HCT116 (cell line): ENCODE results near the gene CTNNAL1. TPM values are rescaled to one million over a fixed set of nuclear protein-coding genes. Genes with fewer than 3 reads are reported as not detected.

Experiments used
- ATAC-seq: fragments of 200-7000 bp; cut with Tn5 transposase; 2 replicates; pipeline ENCODE4 v1.9.1; 2020; ENCODE audit warnings: mild to moderate bottlenecking, moderate library complexity
- BruUV-seq: library from RNA; stranded (reverse); fragments of 400-500 nt; replicated peaks from 2 replicates; lab custom pipeline; 2021; lab: Mats Ljungman, UMichigan
- CTCF ChIA-PET: fragments of 300-600 bp; sonication (Branson Sonifier 250); formaldehyde crosslinking; loops from one replicate; lab custom pipeline; 2021; ENCODE audit warnings: antibody characterized with exemption; lab: Charles Lee
- POLR2A ChIA-PET: fragments of 300-600, 350-600 bp; sonication (Branson Sonifier 250); formaldehyde crosslinking; loops from one replicate; lab custom pipeline; 2021; ENCODE audit warnings: antibody characterized with exemption; lab: Charles Lee
- RAD21 ChIA-PET, 2 experiments: fragments of 300-600 bp; sonication (Branson Sonifier 250); formaldehyde crosslinking; loops; one replicate each; lab custom pipeline; 2023; ENCODE audit warnings: low total read pairs in 2 of 2; ENCODE audit not compliant: uncharacterized antibody in 2 of 2, unreplicated experiment in 2 of 2, low non-redundant PET in 1 of 2; lab: Charles Lee
- DNase-seq: peaks from one replicate; pipeline ENCODE4 v3.0.0-alpha.2; 2010; ENCODE audit warnings: low read depth, low spot score
- H2AFZ ChIP-seq: fragments of 200-600 bp; shearing (Covaris generic), sonication (generic); 2 replicates; pipeline ENCODE4 v1.6.1; 2017; ENCODE audit warnings: low read depth, mixed run types, mixed read lengths, antibody characterized with exemption, low read length; ENCODE audit not compliant: poor library complexity, severe bottlenecking
- H3K27ac ChIP-seq: 2 replicates; pipeline ENCODE4 v1.5.1; 2012; ENCODE audit warnings: low read depth, low read length
- H3K27me3 ChIP-seq: fragments of 200-600 bp; sonication (generic); 2 replicates; pipeline ENCODE4 v1.6.1; 2016; ENCODE audit warnings: mixed run types, low read length, mixed read lengths; ENCODE audit not compliant: insufficient read depth
- H3K36me3 ChIP-seq, 2 experiments: fragments of 200-500 bp in 1 of 2; fragments of 200-600 bp in 1 of 2; sonication (Bioruptor generic) in 1 of 2; sonication (generic) in 1 of 2; 2 replicates each; pipeline versions ENCODE4 v1.5.1 to v1.6.1; 2014 to 2016; ENCODE audit warnings: low read length in 2 of 2, inconsistent platforms in 1 of 2, mixed read lengths in 1 of 2, mixed run types in 1 of 2; ENCODE audit not compliant: insufficient read depth in 2 of 2, control insufficient read depth in 1 of 2
- H3K4me1 ChIP-seq, 2 experiments: fragments of 200-600 bp in 1 of 2; sonication (generic) in 1 of 2; 2 replicates each; pipeline versions ENCODE4 v1.5.1 to v1.6.1; 2012 to 2017; ENCODE audit warnings: low read length in 2 of 2, inconsistent platforms in 1 of 2, mild to moderate bottlenecking in 1 of 2, mixed read lengths in 1 of 2, mixed run types in 1 of 2, moderate library complexity in 1 of 2; ENCODE audit not compliant: insufficient read depth in 2 of 2, control insufficient read depth in 1 of 2
- H3K4me2 ChIP-seq: fragments of 200-600 bp; sonication (generic); 2 replicates; pipeline ENCODE4 v1.6.1; 2017; ENCODE audit warnings: mixed run types, low read length, mixed read lengths
- H3K4me3 ChIP-seq, 2 experiments: fragments of 200-600 bp in 1 of 2; sonication (generic) in 1 of 2; replicated peaks in 1 of 2; 2 replicates each; pipeline ENCODE4 v1.5.1; 2011 to 2016; ENCODE audit warnings: low read length in 2 of 2, control low read depth in 1 of 2, low read depth in 1 of 2, mild to moderate bottlenecking in 1 of 2, mixed read lengths in 1 of 2, mixed run types in 1 of 2
- H3K79me2 ChIP-seq: fragments of 200-600 bp; sonication (generic); 2 replicates; pipeline ENCODE4 v1.6.1; 2017; ENCODE audit warnings: mild to moderate bottlenecking, mixed run types, low read length, moderate library complexity, mixed read lengths; ENCODE audit not compliant: insufficient read depth
- H3K9ac ChIP-seq: fragments of 200-600 bp; sonication (generic); 2 replicates; pipeline ENCODE4 v1.6.1; 2016; ENCODE audit warnings: low read length, mixed read lengths
- H3K9me2 ChIP-seq: fragments of 200-600 bp; sonication (generic), shearing (Covaris generic); 2 replicates; pipeline ENCODE4 v1.6.1; 2017; ENCODE audit warnings: mixed run types, mild to moderate bottlenecking, moderate library complexity; ENCODE audit not compliant: insufficient read depth
- H3K9me3 ChIP-seq, 2 experiments: fragments of 200-500 bp in 1 of 2; fragments of 200-600 bp in 1 of 2; sonication (Bioruptor generic) in 1 of 2; sonication (generic) in 1 of 2; 2 replicates each; pipeline ENCODE4 v1.6.1; 2014 to 2017; ENCODE audit warnings: low read length in 2 of 2, mixed read lengths in 2 of 2, inconsistent platforms in 1 of 2, low read depth in 1 of 2, mild to moderate bottlenecking in 1 of 2, mixed run types in 1 of 2, moderate library complexity in 1 of 2; ENCODE audit not compliant: control insufficient read depth in 1 of 2, insufficient read depth in 1 of 2
- H4K20me1 ChIP-seq: fragments of 200-600 bp; sonication (generic), shearing (Covaris generic); 2 replicates; pipeline ENCODE4 v1.6.1; 2017; ENCODE audit warnings: mixed run types, mild to moderate bottlenecking, moderate library complexity; ENCODE audit not compliant: insufficient read depth
- CTCF ChIP-seq, 3 experiments: fragments of 200-600 bp in 1 of 3; sonication (generic) in 1 of 3; IDR thresholded peaks in 2 of 3; conservative IDR thresholded peaks in 1 of 3; 2 replicates each; pipeline ENCODE4 v1.5.1; 2012 to 2017; ENCODE audit warnings: low read depth in 2 of 3, low read length in 2 of 3, antibody characterized with exemption in 1 of 3, borderline replicate concordance in 1 of 3, control low read depth in 1 of 3, mild to moderate bottlenecking in 1 of 3, mixed read lengths in 1 of 3, mixed run types in 1 of 3, moderate library complexity in 1 of 3; ENCODE audit not compliant: insufficient read depth in 1 of 3
- ELF1 ChIP-seq: IDR thresholded peaks from 2 replicates; pipeline ENCODE4 v1.6.1; 2012; ENCODE audit warnings: low read depth, borderline replicate concordance
- JUND ChIP-seq: IDR thresholded peaks from 2 replicates; pipeline ENCODE4 v1.6.1; 2012
- POLR2A ChIP-seq: IDR thresholded peaks from 2 replicates; pipeline ENCODE4 v1.7.0; 2011; ENCODE audit warnings: borderline replicate concordance; ENCODE audit not compliant: insufficient read depth, insufficient read length; ENCODE audit errors: extremely low read depth
- RAD21 ChIP-seq: IDR thresholded peaks from 2 replicates; pipeline ENCODE4 v1.6.1; 2012; ENCODE audit warnings: low read depth, mild to moderate bottlenecking
- SIN3A ChIP-seq: IDR thresholded peaks from 2 replicates; pipeline ENCODE4 v1.6.1; 2012; ENCODE audit warnings: low read depth
- SP1 ChIP-seq: IDR thresholded peaks from 2 replicates; pipeline ENCODE4 v1.6.1; 2012; ENCODE audit warnings: low read depth
- SRF ChIP-seq: IDR thresholded peaks from 2 replicates; pipeline ENCODE4 v1.6.1; 2012; ENCODE audit warnings: low read depth
- ZBTB33 ChIP-seq: IDR thresholded peaks from 2 replicates; pipeline ENCODE4 v1.6.1; 2011; ENCODE audit warnings: mild to moderate bottlenecking, low read length, moderate library complexity; ENCODE audit not compliant: insufficient replicate concordance; ENCODE audit errors: extremely low read depth
- ZFX ChIP-seq: fragments of 450-650 bp; IDR thresholded peaks from 2 replicates; pipeline ENCODE4 v1.6.1; 2017
- intact Hi-C: fragments of 100-400 bp; cut with micrococcal nuclease; formaldehyde crosslinking; loops from 2 replicates; pipeline ENCODE4 v1.10.0; 2022
- total RNA-seq: library from RNA; stranded (reverse); gene quantifications from one replicate; pipeline ENCODE4 v1.2.1, GENCODE V29; 2021; ENCODE audit not compliant: unreplicated experiment

The CTNNAL1 gene
- total RNA-seq, 1 experiment from 2014 or later = 87.2 TPM

GRCh38 chr9:108978205-108978604, 35.1 kb downstream of the CTNNAL1 start:
- H3K4me3 ChIP-seq = no peak overlapping the region
- H2AFZ ChIP-seq = no peak overlapping the region
- no TSS peak for BruUV-seq
- no peaks in the 10 kb centered on the region for H3K27me3 ChIP-seq
- no peaks in the 10 kb centered on the region for H3K4me1 ChIP-seq
- no peak overlapping the region for H3K9ac ChIP-seq
- RAD21 ChIA-PET = no interaction called here
- CTCF ChIA-PET = no interaction called here
- H3K27ac ChIP-seq = no peak overlapping the region
- intact Hi-C loops = no loop called here
- no peaks in the 10 kb centered on the region for H3K9me3 ChIP-seq
- ATAC-seq = no peak
- H3K4me2 ChIP-seq = no peak overlapping the region
- no peak for TF ChIP-seq SP1
- TF ChIP-seq SIN3A = no peak
- no peak for TF ChIP-seq JUND
- TF ChIP-seq CTCF (IDR thresholded peaks at IDR 0.05 in 2 of 3, conservative IDR thresholded peaks at IDR 0.05 in 1 of 3; ENCODE audit: borderline replicate concordance in 1 of 3, insufficient read depth in 1 of 3, low read depth in 2 of 3, low read length in 2 of 3) = no peak
- no peak for TF ChIP-seq ZBTB33
- no peak for TF ChIP-seq POLR2A
- TF ChIP-seq ZFX = no peak
- no peak for TF ChIP-seq ELF1
- no peak for TF ChIP-seq SRF
- no peak for TF ChIP-seq RAD21
- no peak for DNase-seq
- peaks cover 2 to 37% of the 10 kb centered on the region in 2 experiments; a peak in 3 of 4 replicates for H3K36me3 ChIP-seq
- POLR2A ChIA-PET = no interaction called here
- H3K9me2 ChIP-seq = no peaks in the 10 kb centered on the region
- peaks cover 3% of the 10 kb centered on the region; the same call in 1 of the 2 replicates for H3K79me2 ChIP-seq
- no peaks in the 10 kb centered on the region for H4K20me1 ChIP-seq
